Neural cell (in vitro differentiated cells): ENCODE measurements around the gene MICB. TPM values are rescaled to one million over a fixed set of nuclear protein-coding genes. Genes with fewer than 3 reads are reported as not detected.

Experiments
- H2AFZ ChIP-seq: fragments of 200-600, 300-800 bp; sonication (generic), shearing (Covaris generic); 2 replicates; pipeline ENCODE4 v1.6.0; 2014; ENCODE audit warnings: low read depth, mild to moderate bottlenecking, antibody characterized with exemption, low read length, moderate library complexity
- H3F3A ChIP-seq: fragments of 200-600 bp; shearing (Covaris generic); 2 replicates; pipeline ENCODE4 v1.6.1; 2016; ENCODE audit warnings: mild to moderate bottlenecking, moderate library complexity, mixed read lengths, antibody characterized with exemption, low read length; ENCODE audit not compliant: insufficient read depth, poor library complexity, severe bottlenecking
- H3K27ac ChIP-seq: fragments of 200-600, 300-800 bp; sonication (generic), shearing (Covaris generic); 2 replicates; pipeline ENCODE4 v1.5.1; 2014; ENCODE audit warnings: mild to moderate bottlenecking, low read length, moderate library complexity
- H3K27me3 ChIP-seq: fragments of 300-800, 200-600 bp; sonication (generic), shearing (Covaris generic); 2 replicates; pipeline ENCODE4 v1.6.0; 2014; ENCODE audit warnings: mild to moderate bottlenecking, low read depth, low read length, moderate library complexity; ENCODE audit not compliant: insufficient read depth
- H3K36me3 ChIP-seq: fragments of 300-800, 200-600 bp; sonication (generic), shearing (Covaris generic); 2 replicates; pipeline ENCODE4 v1.5.1; 2014; ENCODE audit warnings: mild to moderate bottlenecking, antibody characterized with exemption, low read length, moderate library complexity; ENCODE audit not compliant: insufficient read depth
- H3K4me2 ChIP-seq: fragments of 300-800, 200-600 bp; sonication (generic), shearing (Covaris generic); 2 replicates; pipeline ENCODE4 v1.6.0; 2014; ENCODE audit warnings: mild to moderate bottlenecking, low read length
- H3K4me3 ChIP-seq: fragments of 300-800, 200-600 bp; sonication (generic), shearing (Covaris generic); 2 replicates; pipeline ENCODE4 v1.5.1; 2014; ENCODE audit warnings: mild to moderate bottlenecking, low read length, moderate library complexity
- H3K79me2 ChIP-seq: fragments of 200-600 bp; shearing (Covaris generic); replicated peaks from 2 replicates; pipeline ENCODE4 v1.6.0; 2014; ENCODE audit warnings: mild to moderate bottlenecking, low read length, moderate library complexity; ENCODE audit not compliant: insufficient read depth
- H3K9ac ChIP-seq: fragments of 300-800, 200-600 bp; sonication (generic), shearing (Covaris generic); 2 replicates; pipeline ENCODE4 v1.6.1; 2016; ENCODE audit warnings: mild to moderate bottlenecking, low read length, mixed read lengths
- H3K9me2 ChIP-seq: fragments of 200-600 bp; shearing (Covaris generic); 2 replicates; pipeline ENCODE4 v1.6.1; 2016; ENCODE audit warnings: mild to moderate bottlenecking, low read length, mixed read lengths; ENCODE audit not compliant: insufficient read depth
- H3K9me3 ChIP-seq: fragments of 200-600, 300-800 bp; sonication (generic), shearing (Covaris generic); 2 replicates; pipeline ENCODE4 v1.6.1; 2016; ENCODE audit warnings: mild to moderate bottlenecking, mixed run types, low read length, moderate library complexity, mixed read lengths
- H4K20me1 ChIP-seq: fragments of 200-600 bp; shearing (Covaris generic); 2 replicates; pipeline ENCODE4 v1.6.1; 2016; ENCODE audit warnings: mild to moderate bottlenecking, mixed run types; ENCODE audit not compliant: insufficient read depth
- EP300 ChIP-seq: fragments of 450-650 bp; conservative IDR thresholded peaks from 2 replicates; pipeline ENCODE4 v1.6.1; 2014; ENCODE audit warnings: antibody characterized with exemption, mild to moderate bottlenecking, moderate library complexity; ENCODE audit not compliant: poor library complexity, severe bottlenecking
- EZH2 ChIP-seq: fragments of 200-600, 300-800 bp; shearing (Covaris generic), sonication (generic); IDR thresholded peaks from 2 replicates; pipeline ENCODE4 v1.6.1; 2014; ENCODE audit warnings: antibody characterized with exemption, low read length, borderline replicate concordance, mild to moderate bottlenecking; ENCODE audit not compliant: insufficient read depth, poor library complexity, severe bottlenecking
- MXI1 ChIP-seq: fragments of 450-650 bp; conservative IDR thresholded peaks from 2 replicates; pipeline ENCODE4 v1.6.1; 2014; ENCODE audit warnings: antibody characterized with exemption, mild to moderate bottlenecking; ENCODE audit not compliant: poor library complexity, severe bottlenecking
- POLR2AphosphoS5 ChIP-seq: IDR thresholded peaks from 2 replicates; pipeline ENCODE4 v1.6.1; 2012
- RAD21 ChIP-seq: fragments of 450-650 bp; conservative IDR thresholded peaks from 2 replicates; pipeline ENCODE4 v1.6.1; 2014; ENCODE audit warnings: antibody characterized with exemption, mild to moderate bottlenecking, moderate library complexity
- SMC3 ChIP-seq: fragments of 450-650 bp; conservative IDR thresholded peaks from 2 replicates; pipeline ENCODE4 v1.6.1; 2014; ENCODE audit warnings: antibody characterized with exemption, mild to moderate bottlenecking, moderate library complexity; ENCODE audit not compliant: poor library complexity
- TAF1 ChIP-seq: IDR thresholded peaks from 2 replicates; pipeline ENCODE4 v1.6.1; 2012; ENCODE audit warnings: low read depth
- polyA plus RNA-seq: library from polyadenylated mRNA; depleted of rRNA; stranded (reverse); fragments of >200 nt; gene quantifications from 2 replicates; pipeline ENCODE4 v1.2.3, GENCODE V29; 2014
- TF ChIP-seq, protein P1 (sequence below): IDR thresholded peaks from 2 replicates; pipeline ENCODE4 v1.6.1; 2012; ENCODE audit warnings: borderline replicate concordance
- TF ChIP-seq, protein P2 (sequence below): fragments of 450-650 bp; IDR thresholded peaks from 2 replicates; pipeline ENCODE4 v1.5.1; 2014; ENCODE audit warnings: antibody characterized with exemption, mild to moderate bottlenecking, moderate library complexity; ENCODE audit not compliant: poor library complexity, severe bottlenecking

Gene MICB
- polyA plus RNA-seq, 1 donor from 2014 or later, result not detected

- Histone ChIP-seq H3K9ac (no peak overlapping the region), H3K4me3 (no peak overlapping the region), H3F3A (no peaks in the 10 kb centered on the region), H4K20me1 (no peaks in the 10 kb centered on the region), H3K4me2 (no peak overlapping the region), H3K79me2 (no peaks in the 10 kb centered on the region), H3K27me3 (no peaks in the 10 kb centered on the region), H3K36me3 (no peaks in the 10 kb centered on the region), H2AFZ (no peak overlapping the region), H3K9me3 (no peaks in the 10 kb centered on the region), H3K9me2 (no peaks in the 10 kb centered on the region), H3K27ac (no peak overlapping the region)
- TF ChIP-seq RAD21 (no peak), EZH2 (no peak), POLR2AphosphoS5 (no peak), MXI1 (no peak)
- TF ChIP-seq, protein P1, sequence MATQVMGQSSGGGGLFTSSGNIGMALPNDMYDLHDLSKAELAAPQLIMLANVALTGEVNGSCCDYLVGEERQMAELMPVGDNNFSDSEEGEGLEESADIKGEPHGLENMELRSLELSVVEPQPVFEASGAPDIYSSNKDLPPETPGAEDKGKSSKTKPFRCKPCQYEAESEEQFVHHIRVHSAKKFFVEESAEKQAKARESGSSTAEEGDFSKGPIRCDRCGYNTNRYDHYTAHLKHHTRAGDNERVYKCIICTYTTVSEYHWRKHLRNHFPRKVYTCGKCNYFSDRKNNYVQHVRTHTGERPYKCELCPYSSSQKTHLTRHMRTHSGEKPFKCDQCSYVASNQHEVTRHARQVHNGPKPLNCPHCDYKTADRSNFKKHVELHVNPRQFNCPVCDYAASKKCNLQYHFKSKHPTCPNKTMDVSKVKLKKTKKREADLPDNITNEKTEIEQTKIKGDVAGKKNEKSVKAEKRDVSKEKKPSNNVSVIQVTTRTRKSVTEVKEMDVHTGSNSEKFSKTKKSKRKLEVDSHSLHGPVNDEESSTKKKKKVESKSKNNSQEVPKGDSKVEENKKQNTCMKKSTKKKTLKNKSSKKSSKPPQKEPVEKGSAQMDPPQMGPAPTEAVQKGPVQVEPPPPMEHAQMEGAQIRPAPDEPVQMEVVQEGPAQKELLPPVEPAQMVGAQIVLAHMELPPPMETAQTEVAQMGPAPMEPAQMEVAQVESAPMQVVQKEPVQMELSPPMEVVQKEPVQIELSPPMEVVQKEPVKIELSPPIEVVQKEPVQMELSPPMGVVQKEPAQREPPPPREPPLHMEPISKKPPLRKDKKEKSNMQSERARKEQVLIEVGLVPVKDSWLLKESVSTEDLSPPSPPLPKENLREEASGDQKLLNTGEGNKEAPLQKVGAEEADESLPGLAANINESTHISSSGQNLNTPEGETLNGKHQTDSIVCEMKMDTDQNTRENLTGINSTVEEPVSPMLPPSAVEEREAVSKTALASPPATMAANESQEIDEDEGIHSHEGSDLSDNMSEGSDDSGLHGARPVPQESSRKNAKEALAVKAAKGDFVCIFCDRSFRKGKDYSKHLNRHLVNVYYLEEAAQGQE, result no peak
Observed at GRCh38 chr6:31473780-31474761, 23.9 kb upstream of the MICB start.

DNA sequence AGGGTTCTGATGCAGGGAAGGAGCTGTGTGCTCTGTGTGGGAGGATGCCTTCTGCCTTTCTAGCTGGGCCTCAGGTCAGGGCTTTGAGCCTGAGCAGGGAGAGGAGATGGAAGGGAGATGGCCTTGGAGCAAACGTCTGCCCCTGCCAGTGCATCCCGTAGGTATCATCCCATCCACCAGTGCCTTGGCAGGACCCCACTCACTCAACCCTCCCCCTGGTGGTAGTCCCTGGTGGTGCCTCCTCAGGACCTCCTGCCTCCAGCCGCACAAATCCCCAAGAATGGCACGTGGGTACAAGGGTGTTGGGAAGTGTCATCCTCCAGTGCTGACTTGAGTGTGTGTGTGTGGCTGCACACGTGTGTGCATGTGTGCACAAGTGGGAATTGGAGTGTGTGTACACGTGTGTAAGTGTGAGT lies 23.1 kb upstream of the MICB start:
- H3K27ac ChIP-seq, result no peak overlapping the region
- H3F3A ChIP-seq, result no peaks in the 10 kb centered on the region
- H3K36me3 ChIP-seq, result no peaks in the 10 kb centered on the region
- TF ChIP-seq POLR2AphosphoS5 (no peak), TAF1 (no peak), MXI1 (no peak), SMC3 (no peak), EZH2 (no peak), RAD21 (no peak), EP300 (no peak)
- TF ChIP-seq, protein P1, result no peak
- TF ChIP-seq, protein P2, sequence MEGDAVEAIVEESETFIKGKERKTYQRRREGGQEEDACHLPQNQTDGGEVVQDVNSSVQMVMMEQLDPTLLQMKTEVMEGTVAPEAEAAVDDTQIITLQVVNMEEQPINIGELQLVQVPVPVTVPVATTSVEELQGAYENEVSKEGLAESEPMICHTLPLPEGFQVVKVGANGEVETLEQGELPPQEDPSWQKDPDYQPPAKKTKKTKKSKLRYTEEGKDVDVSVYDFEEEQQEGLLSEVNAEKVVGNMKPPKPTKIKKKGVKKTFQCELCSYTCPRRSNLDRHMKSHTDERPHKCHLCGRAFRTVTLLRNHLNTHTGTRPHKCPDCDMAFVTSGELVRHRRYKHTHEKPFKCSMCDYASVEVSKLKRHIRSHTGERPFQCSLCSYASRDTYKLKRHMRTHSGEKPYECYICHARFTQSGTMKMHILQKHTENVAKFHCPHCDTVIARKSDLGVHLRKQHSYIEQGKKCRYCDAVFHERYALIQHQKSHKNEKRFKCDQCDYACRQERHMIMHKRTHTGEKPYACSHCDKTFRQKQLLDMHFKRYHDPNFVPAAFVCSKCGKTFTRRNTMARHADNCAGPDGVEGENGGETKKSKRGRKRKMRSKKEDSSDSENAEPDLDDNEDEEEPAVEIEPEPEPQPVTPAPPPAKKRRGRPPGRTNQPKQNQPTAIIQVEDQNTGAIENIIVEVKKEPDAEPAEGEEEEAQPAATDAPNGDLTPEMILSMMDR, result no peak
- no peak overlapping the region for H2AFZ ChIP-seq
- H3K9ac ChIP-seq, result no peak overlapping the region
- H3K9me2 ChIP-seq, result no peaks in the 10 kb centered on the region
- no peak overlapping the region for H3K4me3 ChIP-seq
- no peak overlapping the region for H3K4me2 ChIP-seq
- no peaks in the 10 kb centered on the region for H3K27me3 ChIP-seq
- H3K79me2 ChIP-seq, result no peaks in the 10 kb centered on the region
- no peaks in the 10 kb centered on the region for H4K20me1 ChIP-seq
- no peaks in the 10 kb centered on the region for H3K9me3 ChIP-seq
